Adipocyte (in vitro differentiated cells): ENCODE data around the gene CDRT15.
"Not testable (repeated sequence)": the region's sequence is repeated elsewhere in the genome, so short reads cannot be mapped to it uniquely, and the experiment has no call there.

ENCODE experiments used
- DNase-seq: peaks from one replicate; pipeline ENCODE4 v3.0.0-alpha.2; 2015; ENCODE audit warnings: low read depth
- H3K27me3 ChIP-seq: replicated peaks from 2 replicates; pipeline ENCODE4 v1.7.0; 2013; ENCODE audit warnings: mild to moderate bottlenecking, low read length, moderate library complexity; ENCODE audit not compliant: control insufficient read depth, insufficient read depth
- H3K36me3 ChIP-seq: 2 replicates; pipeline ENCODE4 v1.7.0; 2013; ENCODE audit warnings: low read length, mild to moderate bottlenecking, moderate library complexity; ENCODE audit not compliant: control insufficient read depth, insufficient read depth, severe bottlenecking
- H3K4me1 ChIP-seq: 2 replicates; pipeline ENCODE4 v1.7.0; 2013; ENCODE audit warnings: mild to moderate bottlenecking, low read length, moderate library complexity; ENCODE audit not compliant: control insufficient read depth, insufficient read depth
- H3K4me3 ChIP-seq: 2 replicates; pipeline ENCODE4 v1.7.0; 2013; ENCODE audit warnings: mild to moderate bottlenecking, low read length, moderate library complexity
- H3K9ac ChIP-seq: 2 replicates; pipeline ENCODE4 v1.7.0; 2013; ENCODE audit warnings: mild to moderate bottlenecking, low read length, moderate library complexity
- H3K9me3 ChIP-seq: 2 replicates; pipeline ENCODE4 v1.7.0; 2013; ENCODE audit warnings: mild to moderate bottlenecking, low read length, moderate library complexity; ENCODE audit not compliant: control insufficient read depth

Gene CDRT15

GRCh38 chr17:14235047-14235446 lies 1.6 kb downstream of the CDRT15 start:
- not testable (repeated sequence) for H3K4me3 ChIP-seq, H3K9me3 ChIP-seq, H3K27me3 ChIP-seq, DNase-seq, H3K9ac ChIP-seq, H3K4me1 ChIP-seq, H3K36me3 ChIP-seq

- not testable (repeated sequence) for H3K27me3 ChIP-seq, H3K36me3 ChIP-seq, H3K4me1 ChIP-seq, H3K9ac ChIP-seq, H3K9me3 ChIP-seq
- H3K4me3 ChIP-seq = peak overlapping the region; percentile 44
- DNase-seq = peak; percentile 47
Observed at GRCh38 chr17:14231187-14231586, 5.5 kb downstream of the CDRT15 start.

- no peak overlapping the region for H3K4me3 ChIP-seq
- no peaks in the 10 kb centered on the region for H3K27me3 ChIP-seq
- no peaks in the 10 kb centered on the region for H3K9me3 ChIP-seq
- peaks cover 3% of the 10 kb centered on the region for H3K4me1 ChIP-seq
- H3K9ac ChIP-seq = no peak overlapping the region
- DNase-seq = peak; percentile 55
- no peaks in the 10 kb centered on the region for H3K36me3 ChIP-seq
Observed at GRCh38 chr17:14228903-14229302, 7.8 kb downstream of the CDRT15 start.

GRCh38 chr17:14227052-14227451 lies 9.6 kb downstream of the CDRT15 start:
- Histone ChIP-seq H3K9me3 (no peaks in the 10 kb centered on the region), H3K4me1 (peaks cover 3% of the 10 kb centered on the region), H3K9ac (no peak overlapping the region), H3K4me3 (no peak overlapping the region), H3K27me3 (no peaks in the 10 kb centered on the region), H3K36me3 (no peaks in the 10 kb centered on the region)
- DNase-seq = no peak

- H3K27me3 ChIP-seq = no peaks in the 10 kb centered on the region
- H3K4me3 ChIP-seq = no peak overlapping the region
- H3K36me3 ChIP-seq = no peaks in the 10 kb centered on the region
- peaks cover 3% of the 10 kb centered on the region for H3K4me1 ChIP-seq
- no peak overlapping the region for H3K9ac ChIP-seq
- DNase-seq = no peak
- H3K9me3 ChIP-seq = no peaks in the 10 kb centered on the region
Observed at GRCh38 chr17:14225254-14225980, 11.2 kb downstream of the CDRT15 start.

- no peaks in the 10 kb centered on the region for H3K27me3 ChIP-seq
- no peaks in the 10 kb centered on the region for H3K4me1 ChIP-seq
- no peak overlapping the region for H3K4me3 ChIP-seq
- DNase-seq = no peak
- no peaks in the 10 kb centered on the region for H3K36me3 ChIP-seq
- H3K9ac ChIP-seq = no peak overlapping the region
- H3K9me3 ChIP-seq = no peaks in the 10 kb centered on the region
Observed at GRCh38 chr17:14222611-14223010, 14.1 kb downstream of the CDRT15 start.

- no peak overlapping the region for H3K4me3 ChIP-seq
- H3K9me3 ChIP-seq = no peaks in the 10 kb centered on the region
- DNase-seq = peak; percentile 5
- H3K4me1 ChIP-seq = no peaks in the 10 kb centered on the region
- H3K27me3 ChIP-seq = no peaks in the 10 kb centered on the region
- no peaks in the 10 kb centered on the region for H3K36me3 ChIP-seq
- no peak overlapping the region for H3K9ac ChIP-seq
Observed at GRCh38 chr17:14214271-14214670, 22.4 kb downstream of the CDRT15 start.

- no peaks in the 10 kb centered on the region for H3K9me3 ChIP-seq
- H3K4me3 ChIP-seq = no peak overlapping the region
- no peak for DNase-seq
- H3K36me3 ChIP-seq = peaks cover 8% of the 10 kb centered on the region
- no peak overlapping the region for H3K9ac ChIP-seq
- no peaks in the 10 kb centered on the region for H3K27me3 ChIP-seq
- no peaks in the 10 kb centered on the region for H3K4me1 ChIP-seq
Observed at GRCh38 chr17:14212401-14212800, 24.3 kb downstream of the CDRT15 start.

- Histone ChIP-seq H3K36me3 (peaks cover 14% of the 10 kb centered on the region), H3K9ac (no peak overlapping the region), H3K9me3 (no peaks in the 10 kb centered on the region), H3K27me3 (no peaks in the 10 kb centered on the region), H3K4me1 (no peaks in the 10 kb centered on the region), H3K4me3 (no peak overlapping the region)
- no peak for DNase-seq
Observed at GRCh38 chr17:14211801-14212200, 24.9 kb downstream of the CDRT15 start.

GRCh38 chr17:14211246-14211645 lies 25.4 kb downstream of the CDRT15 start:
- Histone ChIP-seq H3K9me3 (no peaks in the 10 kb centered on the region), H3K36me3 (peaks cover 16% of the 10 kb centered on the region), H3K4me1 (no peaks in the 10 kb centered on the region), H3K9ac (no peak overlapping the region), H3K4me3 (no peak overlapping the region), H3K27me3 (no peaks in the 10 kb centered on the region)
- no peak for DNase-seq

- H3K9ac ChIP-seq = no peak overlapping the region
- H3K4me1 ChIP-seq = no peaks in the 10 kb centered on the region
- H3K4me3 ChIP-seq = no peak overlapping the region
- H3K36me3 ChIP-seq = peaks cover 16% of the 10 kb centered on the region
- H3K27me3 ChIP-seq = no peaks in the 10 kb centered on the region
- DNase-seq = no peak
- H3K9me3 ChIP-seq = no peaks in the 10 kb centered on the region
Observed at GRCh38 chr17:14209215-14209614, 27.4 kb downstream of the CDRT15 start.

DNA sequence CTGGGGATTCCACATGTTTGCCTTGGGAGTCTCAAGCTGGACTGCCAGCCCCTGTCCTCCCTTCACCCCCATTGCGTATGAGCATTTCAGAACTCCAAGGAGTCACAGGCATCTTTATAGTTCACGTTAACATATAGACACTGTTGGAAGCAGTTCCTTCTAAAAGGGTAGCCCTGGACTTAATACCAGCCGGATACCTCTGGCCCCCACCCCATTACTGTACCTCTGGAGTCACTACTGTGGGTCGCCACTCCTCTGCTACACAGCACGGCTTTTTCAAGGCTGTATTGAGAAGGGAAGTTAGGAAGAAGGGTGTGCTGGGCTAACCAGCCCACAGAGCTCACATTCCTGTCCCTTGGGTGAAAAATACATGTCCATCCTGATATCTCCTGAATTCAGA lies 28.9 kb downstream of the CDRT15 start:
- no peaks in the 10 kb centered on the region for H3K4me1 ChIP-seq
- H3K27me3 ChIP-seq = no peaks in the 10 kb centered on the region
- no peak overlapping the region for H3K9ac ChIP-seq
- peaks cover 16% of the 10 kb centered on the region for H3K36me3 ChIP-seq
- no peak overlapping the region for H3K4me3 ChIP-seq
- no peaks in the 10 kb centered on the region for H3K9me3 ChIP-seq
- no peak for DNase-seq
